Measurements from ENCODE around the gene TYRO3.
"Not testable (repeated sequence)": the region's sequence is repeated elsewhere in the genome, so short reads cannot be mapped to it uniquely, and the experiment has no call there.

DNA sequence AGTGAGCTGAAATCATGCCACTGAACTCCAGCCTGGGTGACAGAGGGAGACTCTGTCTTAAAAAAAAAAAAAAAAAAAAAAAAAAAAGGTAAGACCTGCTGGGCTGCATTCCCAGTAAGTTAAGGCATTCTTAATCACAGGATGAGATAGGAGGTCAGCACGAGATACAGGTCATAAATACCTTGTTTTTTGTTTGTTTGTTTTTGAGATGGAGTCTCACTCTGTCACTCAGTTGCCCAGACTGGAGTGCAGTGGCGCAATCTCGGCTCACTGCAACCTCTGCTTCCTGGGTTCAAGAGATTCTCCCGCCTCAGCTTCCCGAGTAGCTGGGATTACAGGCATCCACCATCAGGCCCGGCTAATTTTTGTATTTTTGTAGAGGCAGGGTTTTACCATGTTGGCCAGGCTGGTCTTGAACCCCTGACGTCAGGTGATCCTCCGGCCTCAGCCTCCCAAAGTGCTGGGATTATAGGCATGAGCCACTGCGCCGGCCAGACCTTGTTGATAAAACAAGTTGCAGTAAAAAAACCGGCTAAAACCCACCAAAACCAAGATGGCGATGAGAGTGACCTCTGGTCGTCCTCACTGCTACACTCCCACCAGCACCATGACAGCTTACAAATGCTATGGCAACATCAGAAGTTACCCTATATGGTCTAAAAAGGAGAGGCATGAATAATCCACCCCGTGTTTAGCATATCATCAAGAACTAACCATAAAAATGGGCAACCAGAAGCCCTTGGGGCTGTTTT lies 27.7 kb downstream of the TYRO3 start:
- TF ChIP-seq CTCF (IDR thresholded peaks at IDR 0.05); POLR2AphosphoS5 (IDR thresholded peaks at IDR 0.05; ENCODE audit: insufficient read depth in 1 of 2, low read depth in 1 of 2): not testable (repeated sequence)

Measured in vagina (tissue), 2 donors.